ENCODE results near the gene TP73.

Gene TP73

DNA sequence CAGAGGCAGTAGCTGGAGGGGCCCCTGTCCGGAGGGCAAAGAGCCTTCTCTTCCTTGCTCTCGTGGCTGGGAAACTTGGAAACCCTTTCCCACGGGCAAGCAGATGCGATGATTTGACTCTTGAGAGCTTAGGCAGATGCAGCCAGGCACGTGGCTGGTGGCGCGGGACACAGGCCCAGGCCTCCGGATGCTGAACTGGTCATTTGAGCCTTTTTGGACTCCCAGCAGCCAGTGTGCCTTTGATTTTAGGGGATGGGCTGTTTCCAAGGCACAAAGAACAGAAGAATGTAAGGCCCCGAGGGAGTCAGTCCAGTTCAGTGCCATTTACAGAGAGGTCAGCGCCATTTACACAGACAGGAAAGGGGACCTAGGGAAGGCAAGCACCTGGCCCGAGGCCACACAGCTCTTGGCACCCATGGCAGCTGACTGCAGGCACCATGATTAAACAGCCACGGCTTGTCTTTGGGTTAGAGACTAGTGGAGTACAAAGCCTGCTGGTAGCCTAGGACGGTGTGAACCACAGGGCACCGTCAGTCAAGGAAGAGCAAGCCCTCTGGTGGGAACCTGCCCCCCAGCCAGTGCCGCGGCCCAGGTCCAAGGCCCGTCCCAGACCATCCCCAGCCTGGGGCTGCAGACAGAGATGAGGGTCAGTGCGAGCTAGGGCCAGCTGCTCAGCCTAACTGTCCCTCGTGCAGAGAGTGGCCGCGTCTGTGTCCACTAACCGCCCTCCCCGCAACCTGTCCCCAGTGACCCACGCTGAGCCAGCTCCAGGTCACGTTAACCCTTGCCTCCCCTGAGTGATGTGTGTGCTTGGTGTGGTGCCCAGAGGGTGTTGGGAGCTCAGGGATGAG is 79.5 kb downstream of the TP73 start:
- no peak for DNase-seq

GRCh38 chr1:3732434-3733093 is 80.2 kb downstream of the TP73 start:
- no peak for DNase-seq

DNA sequence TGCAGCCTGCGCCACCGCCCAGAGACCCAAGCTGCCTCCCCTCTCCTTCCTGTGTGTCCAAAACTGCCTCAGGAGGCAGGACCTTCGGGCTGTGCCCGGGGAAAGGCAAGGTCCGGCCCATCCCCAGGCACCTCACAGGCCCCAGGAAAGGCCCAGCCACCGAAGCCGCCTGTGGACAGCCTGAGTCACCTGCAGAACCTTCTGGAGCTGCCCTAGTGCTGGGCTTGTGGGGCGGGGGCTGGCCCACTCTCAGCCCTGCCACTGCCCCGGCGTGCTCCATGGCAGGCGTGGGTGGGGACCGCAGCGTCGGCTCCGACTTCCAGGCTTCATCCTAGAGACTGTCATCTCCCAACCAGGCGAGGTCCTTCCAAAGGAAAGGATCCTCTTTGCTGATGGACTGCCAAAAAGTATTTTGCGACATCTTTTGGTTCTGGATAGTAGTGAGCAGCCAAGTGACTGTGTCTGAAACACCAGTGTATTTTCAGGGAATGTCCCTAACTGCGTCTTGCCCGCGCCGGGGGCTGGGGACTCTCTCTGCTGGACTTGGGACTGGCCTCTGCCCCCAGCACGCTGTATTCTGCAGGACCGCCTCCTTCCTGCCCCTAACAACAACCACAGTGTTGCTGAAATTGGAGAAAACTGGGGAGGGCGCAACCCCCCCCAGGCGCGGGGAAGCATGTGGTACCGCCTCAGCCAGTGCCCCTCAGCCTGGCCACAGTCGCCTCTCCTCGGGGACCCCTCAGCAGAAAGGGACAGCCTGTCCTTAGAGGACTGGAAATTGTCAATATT is 81.0 kb downstream of the TP73 start:
- no peak for DNase-seq

GRCh38 chr1:3733883-3734589 is 81.7 kb downstream of the TP73 start:
- no peak for DNase-seq

GRCh38 chr1:3734602-3735001 is 82.3 kb downstream of the TP73 start:
- no peak for DNase-seq

- DNase-seq, result no peak
These were observed 82.8 kb downstream of the TP73 start for GRCh38 chr1:3735027-3735681.

GRCh38 chr1:3735688-3736087 is 83.4 kb downstream of the TP73 start:
- no peak for DNase-seq

DNA sequence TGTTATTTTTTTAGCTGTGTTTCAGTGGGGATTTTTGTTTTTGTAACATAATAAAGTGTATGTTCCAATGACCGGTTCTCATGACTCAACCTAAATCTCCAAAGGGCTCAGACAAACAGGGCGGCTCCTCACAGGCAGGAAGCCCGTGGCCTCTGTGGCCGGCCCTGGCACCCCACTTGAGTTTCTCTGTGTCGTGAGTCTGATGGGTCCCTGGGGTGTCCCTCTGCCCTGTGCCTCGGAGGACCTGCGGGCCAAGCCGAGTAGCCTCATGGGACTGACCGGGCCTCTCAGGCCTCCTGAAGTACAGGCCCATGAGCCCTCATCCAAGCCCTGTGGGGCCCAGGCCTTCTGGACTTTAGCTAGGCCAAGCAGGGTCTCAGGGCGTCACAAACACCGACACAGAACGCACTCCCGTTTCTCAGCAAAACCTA is 83.8 kb downstream of the TP73 start:
- no peak for DNase-seq

DNA sequence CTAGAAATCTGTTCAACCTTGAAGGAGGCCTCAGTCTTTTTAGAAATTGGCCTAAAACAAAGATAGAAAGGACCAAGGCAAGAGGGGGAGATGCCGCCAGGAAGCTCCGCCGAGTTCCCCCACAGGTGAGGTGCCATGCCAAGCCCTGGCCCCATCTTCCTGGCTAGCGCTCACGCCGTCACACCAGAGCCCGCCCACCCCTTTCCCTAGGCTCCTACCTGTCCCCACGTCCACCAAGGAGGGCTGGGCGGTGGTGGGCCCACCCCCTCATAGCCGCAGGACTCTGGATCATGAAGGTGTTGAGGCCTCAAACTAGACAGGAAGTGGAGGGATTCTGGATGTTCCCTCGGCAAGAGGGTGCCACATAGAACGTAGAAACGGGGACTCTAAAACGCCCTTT is 84.4 kb downstream of the TP73 start:
- no peak for DNase-seq

DNA sequence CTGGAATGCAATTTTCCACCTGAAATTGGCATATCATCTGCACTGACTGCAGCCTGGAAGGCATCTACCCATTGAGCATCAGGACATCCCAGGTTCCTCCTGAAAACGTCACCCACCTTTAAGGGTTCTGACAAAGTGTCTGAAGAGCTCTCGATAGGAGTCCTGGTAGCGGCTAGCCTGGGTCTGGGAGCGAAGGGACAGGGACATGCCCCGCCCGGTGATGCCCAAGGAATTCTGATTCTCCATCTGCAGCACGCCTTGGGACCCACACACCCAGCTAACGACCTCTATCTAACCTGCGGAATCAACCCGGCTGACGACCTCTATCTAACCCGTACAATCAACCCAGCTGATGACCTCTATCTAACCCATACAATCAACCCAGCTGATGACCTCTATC is 86.6 kb downstream of the TP73 start:
- DNase-seq, result no peak

- no peak for DNase-seq
These were observed 87.7 kb downstream of the TP73 start for GRCh38 chr1:3740042-3740441.

DNA sequence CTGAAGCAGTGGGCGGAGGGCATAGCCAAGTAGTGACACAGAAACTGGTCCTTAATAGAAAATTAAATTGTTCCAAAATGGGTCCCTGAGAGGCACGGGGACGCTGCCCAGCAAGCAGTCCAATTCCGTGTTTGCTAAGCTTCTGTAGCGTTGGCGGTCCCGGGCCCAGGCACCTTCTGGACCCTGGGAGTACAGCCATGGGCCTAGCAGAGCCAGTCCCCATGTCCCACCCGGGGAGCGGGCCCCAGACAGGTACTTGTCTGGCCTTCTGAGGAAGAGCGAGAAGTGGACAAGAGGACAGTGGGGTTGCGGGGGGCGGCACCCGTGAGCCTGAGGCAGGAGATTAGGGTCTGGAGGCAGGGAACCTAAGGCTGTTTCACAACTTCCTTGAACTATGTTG is 88.4 kb downstream of the TP73 start:
- no peak for DNase-seq

GRCh38 chr1:3741566-3742438 is 89.5 kb downstream of the TP73 start:
- DNase-seq, result no peak

- DNase-seq, result no peak
These were observed 90.4 kb downstream of the TP73 start for GRCh38 chr1:3742439-3743298.

GRCh38 chr1:3743421-3743820 is 91.1 kb downstream of the TP73 start:
- no peak for DNase-seq

GRCh38 chr1:3743826-3744225 is 91.5 kb downstream of the TP73 start:
- no peak for DNase-seq

DNA sequence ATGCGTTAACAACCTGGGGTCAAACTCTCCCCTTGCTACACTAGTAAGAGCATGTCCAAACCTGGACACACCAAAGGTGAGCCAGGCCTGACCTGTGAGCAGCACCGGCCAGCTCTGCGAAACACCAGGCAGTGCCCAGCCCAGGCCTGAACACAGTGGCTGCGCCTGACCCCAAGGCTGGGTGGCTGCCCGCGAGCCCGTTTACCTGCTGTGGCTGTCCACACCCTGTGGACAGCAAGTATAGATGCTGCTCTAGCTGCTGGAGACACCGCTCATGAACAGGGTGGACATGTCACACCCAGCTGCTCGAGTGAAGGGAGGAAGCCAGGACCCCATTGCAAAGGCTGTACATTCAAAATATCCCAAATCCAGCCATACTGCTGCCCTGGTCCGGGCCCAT is 92.3 kb downstream of the TP73 start:
- no peak for DNase-seq

GRCh38 chr1:3745071-3745470 is 92.8 kb downstream of the TP73 start:
- DNase-seq, result no peak

GRCh38 chr1:3745590-3746381 is 93.5 kb downstream of the TP73 start:
- no peak for DNase-seq
